HG03354 (cell line): Measurements from ENCODE around the gene DOHH.
"Not testable (repeated sequence)": the region's sequence is repeated elsewhere in the genome, so short reads cannot be mapped to it uniquely, and the experiment has no call there.

Experiments used
- ATAC-seq: cut with Tn5 transposase; IDR thresholded peaks from one replicate; pipeline ENCODE4 v1.9.1; 2021; ENCODE audit warnings: mild to moderate bottlenecking; ENCODE audit not compliant: unreplicated experiment, poor library complexity, severe bottlenecking

The DOHH gene

DNA sequence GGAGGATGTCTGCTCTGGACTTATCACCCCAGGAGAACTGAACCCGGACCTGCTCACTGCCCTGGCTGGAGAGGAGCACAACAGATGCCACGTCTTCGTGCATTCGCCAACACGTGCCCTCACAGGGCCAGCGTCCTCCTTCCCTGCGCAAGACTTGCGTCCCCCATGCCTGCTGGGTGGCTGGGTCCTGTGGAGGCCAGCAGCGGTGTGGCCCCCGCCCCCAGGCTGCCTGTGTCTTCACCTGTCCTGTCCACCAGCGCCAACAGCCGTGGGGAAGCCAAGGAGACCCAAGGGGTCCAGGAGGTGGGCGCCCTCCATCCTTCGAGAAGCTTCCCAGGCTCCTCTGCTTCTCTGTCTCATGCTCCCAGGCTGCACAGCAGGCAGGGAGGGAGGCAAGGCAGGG is 35.1 kb upstream of the DOHH start:
- ATAC-seq, result no peak

DNA sequence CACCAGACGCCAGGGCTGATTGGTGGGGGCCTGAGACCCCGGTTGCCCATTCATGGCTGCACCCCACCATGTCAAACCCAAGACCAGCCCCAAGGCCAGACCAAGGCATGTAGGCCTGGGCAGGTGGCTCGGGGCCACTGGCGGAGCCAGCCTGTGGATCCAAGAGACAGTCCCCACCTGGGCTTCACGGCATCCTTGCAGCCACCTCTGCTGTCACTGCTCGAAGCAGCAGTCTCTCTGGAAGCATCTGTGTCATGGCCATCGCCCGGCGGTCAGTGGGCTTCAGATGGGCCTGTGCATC is 34.7 kb upstream of the DOHH start:
- ATAC-seq, result no peak

- no peak for ATAC-seq
Observed at GRCh38 chr19:3534375-3535234, 34.1 kb upstream of the DOHH start.

GRCh38 chr19:3533563-3534216 is 33.2 kb upstream of the DOHH start:
- ATAC-seq, result no peak

DNA sequence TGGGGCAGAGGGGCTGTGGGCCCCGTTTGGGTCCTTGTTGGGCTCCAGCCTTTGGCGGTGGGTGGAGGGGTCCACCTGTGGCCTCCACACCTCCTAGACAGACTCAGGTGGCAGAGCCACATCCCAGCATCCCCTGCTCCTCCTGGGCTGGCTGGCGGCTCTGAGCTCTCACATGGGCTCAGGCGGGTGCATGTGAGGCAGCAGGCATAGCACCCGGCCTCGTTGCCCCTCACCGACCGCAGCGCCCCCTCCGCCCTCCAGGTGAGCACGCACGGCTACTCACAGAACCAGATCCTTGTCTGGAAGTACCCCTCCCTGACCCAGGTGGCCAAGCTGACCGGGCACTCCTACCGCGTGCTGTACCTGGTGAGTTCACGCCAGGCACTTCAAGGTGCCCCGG is 32.6 kb upstream of the DOHH start:
- no peak for ATAC-seq

- no peak for ATAC-seq
Observed at GRCh38 chr19:3532154-3532786, 31.8 kb upstream of the DOHH start.

DNA sequence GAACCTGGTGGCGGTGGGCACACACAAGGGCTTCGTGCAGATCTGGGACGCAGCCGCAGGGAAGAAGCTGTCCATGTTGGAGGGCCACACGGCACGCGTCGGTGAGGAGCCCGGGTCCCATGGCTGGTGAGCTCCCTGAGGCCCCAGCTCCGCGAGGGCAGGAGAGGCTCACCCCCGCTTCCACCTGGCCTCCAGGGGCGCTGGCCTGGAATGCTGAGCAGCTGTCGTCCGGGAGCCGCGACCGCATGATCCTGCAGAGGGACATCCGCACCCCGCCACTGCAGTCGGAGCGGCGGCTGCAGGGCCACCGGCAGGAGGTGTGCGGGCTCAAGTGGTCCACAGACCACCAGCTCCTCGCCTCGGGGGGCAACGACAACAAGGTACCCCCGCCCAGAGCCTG is 31.2 kb upstream of the DOHH start:
- ATAC-seq, result no peak

GRCh38 chr19:3530389-3530788 is 29.9 kb upstream of the DOHH start:
- no peak for ATAC-seq

DNA sequence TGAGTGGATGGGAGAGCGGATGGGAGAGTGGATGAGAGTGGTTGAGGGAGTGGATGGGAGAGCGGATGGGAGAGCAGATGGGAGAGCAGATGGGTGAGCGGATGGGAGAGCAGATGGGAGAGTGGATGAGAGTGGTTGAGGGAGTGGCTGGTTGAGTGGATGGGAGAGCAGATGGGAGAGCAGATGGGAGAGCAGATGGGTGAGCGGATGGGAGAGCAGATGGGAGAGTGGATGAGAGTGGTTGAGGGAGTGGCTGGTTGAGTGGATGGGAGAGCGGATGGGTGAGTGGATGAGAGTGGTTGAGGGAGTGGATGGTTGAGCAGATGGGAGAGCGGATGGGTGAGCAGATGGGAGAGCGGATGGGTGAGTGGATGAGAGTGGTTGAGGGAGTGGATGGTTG is 28.8 kb upstream of the DOHH start:
- not testable (repeated sequence) for ATAC-seq

DNA sequence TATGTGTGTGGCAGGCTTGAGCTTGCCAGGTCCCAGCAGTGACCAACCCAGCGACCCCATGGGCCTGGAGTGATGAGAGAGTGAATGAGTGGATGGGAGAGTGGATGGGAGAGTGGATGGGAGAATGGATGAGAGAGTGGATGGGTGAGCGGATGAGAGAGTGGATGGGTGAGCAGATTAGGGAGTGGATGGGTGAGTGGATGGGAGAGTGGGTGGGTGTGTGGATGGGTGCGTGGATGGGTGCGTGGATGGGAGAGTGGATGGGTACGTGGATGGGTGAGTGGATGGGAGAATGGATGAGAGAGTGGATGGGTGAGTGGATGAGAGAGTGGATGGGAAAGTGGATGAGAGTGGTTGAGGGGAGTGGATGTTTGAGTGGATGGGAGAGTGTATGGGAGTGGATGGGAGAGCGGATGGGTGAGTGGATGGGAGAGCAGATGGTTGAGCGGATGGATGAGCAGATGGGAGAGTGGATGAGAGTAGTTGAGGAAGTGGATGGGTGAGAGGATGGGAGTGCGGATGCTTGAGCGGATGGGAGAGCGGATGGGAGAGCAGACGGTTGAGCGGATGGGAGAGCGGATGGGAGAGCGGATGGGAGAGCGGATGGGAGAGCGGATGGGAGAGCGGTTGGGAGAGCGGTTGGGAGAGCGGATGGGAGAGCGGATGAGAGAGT is 28.2 kb upstream of the DOHH start:
- no peak for ATAC-seq

GRCh38 chr19:3528080-3528479 is 27.6 kb upstream of the DOHH start:
- no peak for ATAC-seq

DNA sequence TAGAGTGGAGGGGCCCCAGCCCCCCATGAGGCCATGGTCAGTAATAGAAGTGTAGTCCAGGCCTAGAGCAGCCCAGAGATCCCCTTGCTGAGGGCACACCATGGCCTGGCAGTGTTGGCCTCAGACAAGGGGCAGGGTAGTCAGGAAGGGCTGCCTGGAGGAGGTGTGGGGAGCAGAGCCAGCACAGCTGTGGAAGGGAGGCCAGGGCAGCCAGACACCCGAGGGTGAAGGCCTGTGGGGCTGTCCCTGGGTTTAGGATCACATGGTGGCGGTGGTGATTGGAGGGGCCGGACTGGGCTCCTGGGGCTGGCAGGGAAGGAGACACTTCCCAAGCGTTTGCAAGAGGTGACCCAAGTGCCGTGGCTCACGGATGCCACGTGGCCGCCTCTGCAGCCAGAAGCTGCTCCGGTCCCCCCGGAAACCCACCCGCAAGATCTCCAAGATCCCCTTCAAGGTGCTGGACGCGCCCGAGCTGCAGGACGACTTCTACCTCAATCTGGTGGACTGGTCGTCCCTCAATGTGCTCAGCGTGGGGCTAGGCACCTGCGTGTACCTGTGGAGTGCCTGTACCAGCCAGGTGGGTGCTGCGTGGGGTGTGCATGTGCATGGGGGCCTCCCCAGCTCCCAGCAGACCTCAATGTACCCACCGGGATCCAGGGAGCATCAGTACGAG is 26.9 kb upstream of the DOHH start:
- ATAC-seq, result no peak

DNA sequence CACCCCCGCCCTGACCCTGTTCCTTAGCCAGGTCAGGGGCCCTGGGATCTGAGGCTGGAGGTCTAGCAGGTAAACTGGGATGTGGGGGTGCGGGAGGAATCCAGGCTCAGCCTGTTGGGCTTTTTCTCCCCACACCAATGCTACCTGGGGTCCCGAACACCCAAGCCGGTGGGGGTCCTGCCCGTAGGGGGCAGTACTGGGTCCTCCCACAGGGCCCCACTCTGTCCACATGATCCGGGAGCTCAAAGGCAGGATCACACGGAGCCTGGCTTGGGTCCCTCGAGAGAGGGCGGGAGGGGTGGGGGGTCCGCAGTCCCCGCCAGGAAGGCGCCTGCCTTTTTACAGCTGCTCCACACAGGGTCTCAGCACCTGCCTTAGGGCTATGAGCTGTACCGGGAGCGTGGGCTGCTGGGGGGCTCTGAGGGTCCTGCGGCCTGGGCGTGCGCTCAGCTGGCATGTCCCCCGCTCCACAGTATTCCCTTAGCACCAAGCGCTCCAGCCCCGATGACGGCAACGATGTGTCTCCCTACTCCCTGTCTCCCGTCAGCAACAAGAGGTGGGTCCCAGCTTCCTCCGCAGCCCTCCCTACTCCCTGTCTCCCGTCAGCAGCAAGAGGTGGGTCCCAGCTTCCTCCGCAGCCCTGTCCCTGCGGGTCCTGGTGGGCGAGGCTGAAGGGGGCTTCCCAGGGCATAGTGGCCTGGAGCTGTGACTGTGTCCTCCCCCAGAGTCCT is 26.2 kb upstream of the DOHH start:
- ATAC-seq, result no peak

DNA sequence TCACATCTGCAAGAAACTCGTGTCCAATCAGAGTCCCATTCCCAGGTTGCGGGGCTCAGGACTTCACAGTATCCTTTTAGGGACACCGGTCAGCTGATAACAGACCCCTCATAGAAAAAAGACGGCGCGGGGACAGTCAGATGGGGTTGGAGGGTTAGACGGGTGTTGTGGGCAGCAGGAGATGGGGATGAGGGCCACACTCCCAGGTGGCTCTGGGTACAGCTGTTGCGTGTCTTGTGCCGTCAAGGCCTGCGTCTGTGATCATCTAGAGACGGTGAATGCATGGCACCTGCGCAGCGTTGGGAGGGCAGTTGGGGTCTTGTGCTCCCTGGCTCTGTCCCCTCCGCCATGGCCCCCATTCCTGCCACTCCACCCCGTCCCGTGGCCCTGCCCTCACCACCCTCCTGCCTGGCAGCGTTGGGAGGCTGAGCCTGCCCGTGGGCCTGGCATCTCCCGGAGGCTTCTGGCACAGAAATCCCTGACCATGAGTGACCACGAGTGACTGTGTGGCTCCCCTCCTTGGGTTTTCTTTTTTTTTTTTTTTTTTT is 24.5 kb upstream of the DOHH start:
- ATAC-seq, result no peak

DNA sequence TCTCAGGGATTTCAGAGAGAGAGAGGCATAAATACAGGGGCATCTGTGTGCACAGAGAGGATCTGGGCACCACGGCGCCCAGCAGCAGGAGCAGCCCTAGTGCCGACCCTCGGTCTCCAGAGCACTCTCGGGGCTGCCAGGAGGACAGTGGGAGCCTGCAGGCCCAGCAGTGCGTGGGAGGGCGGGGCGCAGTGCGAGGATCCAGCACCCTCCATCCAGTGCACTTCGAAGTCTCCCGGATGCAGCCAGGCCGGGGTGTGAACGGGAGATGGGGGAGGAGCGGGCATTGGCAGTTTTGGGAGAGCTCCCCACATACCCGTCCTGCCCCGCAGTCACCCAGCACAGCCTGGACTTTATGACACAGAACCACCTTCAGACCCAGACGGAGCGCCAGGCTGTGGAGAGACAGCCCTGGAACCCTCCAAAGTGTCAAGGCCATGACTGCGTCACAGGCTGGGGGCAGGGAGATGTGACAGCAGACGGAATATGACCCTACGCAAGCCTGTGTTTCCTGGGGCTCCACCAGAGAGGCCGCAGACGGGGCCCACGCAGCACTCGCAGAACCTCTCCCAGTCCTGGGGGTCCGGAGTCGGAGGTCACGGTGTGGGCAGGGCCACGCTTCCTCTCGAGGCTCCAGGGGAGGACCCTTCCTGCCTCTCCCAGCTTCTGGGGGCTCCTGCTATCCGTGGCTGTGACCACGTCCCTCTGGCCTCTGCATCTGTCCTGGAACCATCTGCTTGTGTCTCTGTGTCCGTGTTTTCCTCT is 23.8 kb upstream of the DOHH start:
- no peak for ATAC-seq

DNA sequence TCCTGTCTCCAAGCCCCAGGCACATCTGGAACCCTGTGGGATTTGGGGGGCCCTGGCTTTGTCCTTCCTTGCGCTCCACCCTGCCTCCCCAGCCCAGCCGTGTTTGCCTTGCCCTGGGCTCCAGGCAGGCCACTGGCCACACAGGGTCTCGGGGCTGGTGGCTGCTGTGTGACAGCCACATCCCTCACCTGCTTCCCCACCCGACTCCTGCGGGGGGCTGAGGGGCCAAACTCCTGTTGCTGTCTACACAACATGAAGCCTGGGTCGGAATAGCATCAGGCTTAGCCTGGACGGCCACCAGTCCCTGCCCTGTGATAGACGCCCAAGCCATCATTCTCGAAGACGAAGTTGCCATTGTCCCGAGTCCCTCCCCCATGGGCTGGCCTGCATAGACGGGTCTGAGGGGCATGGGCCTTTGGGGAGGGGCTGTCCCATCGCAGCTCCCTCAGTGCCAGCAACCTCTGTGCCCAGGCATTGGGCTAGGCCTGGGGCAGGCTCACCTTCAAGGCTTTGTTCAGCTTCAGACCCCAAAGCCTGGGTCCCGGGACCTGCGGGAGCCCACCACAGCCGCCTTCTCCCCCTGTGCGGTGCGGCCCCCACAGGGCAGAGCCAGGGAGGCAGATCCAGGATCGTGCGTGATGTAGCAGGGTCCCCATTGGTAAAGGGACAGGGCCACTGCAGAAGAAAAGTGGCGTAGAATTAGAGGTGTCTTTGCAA is 23.0 kb upstream of the DOHH start:
- ATAC-seq, result no peak

DNA sequence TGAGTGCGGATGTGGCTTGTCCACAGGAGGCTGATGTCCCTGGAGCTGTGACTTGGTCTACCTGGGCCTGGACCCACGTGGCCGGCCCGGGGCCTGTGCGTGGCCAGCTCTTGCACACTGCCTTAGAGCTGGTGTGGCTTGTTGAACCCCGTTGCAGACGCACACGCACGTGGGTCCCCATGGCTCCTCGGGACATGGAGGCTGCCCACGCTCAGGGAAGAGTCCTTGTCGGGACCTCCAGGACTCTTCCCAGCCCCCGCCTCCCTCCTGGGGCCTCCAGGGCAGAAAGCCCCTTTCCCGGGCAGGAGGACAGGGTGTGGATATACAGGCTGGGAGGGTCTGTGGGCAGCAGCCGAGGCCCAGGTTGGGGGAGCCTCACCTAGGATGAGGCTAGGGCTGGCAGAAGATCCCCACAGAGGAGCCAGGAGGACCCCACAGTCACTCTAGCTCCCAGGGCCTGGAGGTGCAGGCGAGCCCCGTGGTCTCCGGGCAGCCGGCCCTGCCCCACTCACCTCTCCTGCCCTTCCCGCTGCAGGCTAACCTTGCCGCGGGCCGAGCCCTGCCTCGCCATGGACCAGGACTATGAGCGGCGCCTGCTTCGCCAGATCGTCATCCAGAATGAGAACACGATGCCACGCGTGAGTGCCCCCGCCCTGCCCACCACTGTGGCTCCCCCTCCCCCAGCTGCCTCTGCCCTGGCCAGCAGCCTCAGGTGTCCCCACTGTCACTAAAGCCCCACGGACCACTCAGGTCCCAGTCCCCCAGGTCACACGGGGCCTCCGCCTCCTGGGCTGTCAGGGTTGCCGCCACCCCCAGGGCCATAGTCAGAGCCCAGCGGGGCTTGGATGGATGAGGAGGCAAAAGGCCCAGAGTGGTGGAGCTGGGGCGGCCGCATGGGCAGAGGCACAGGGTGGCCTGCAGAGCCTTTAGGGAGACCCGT is 22.2 kb upstream of the DOHH start:
- no peak for ATAC-seq
